Measurements from ENCODE around the gene GRAMD2A. TPM values are rescaled to one million over a fixed set of nuclear protein-coding genes. Genes with fewer than 3 reads are reported as not detected.

The GRAMD2A gene
- total and polyA plus RNA-seq, 5 donors, result 0.14 to 0.71 (median 0.44) TPM; not detected in 1

DNA sequence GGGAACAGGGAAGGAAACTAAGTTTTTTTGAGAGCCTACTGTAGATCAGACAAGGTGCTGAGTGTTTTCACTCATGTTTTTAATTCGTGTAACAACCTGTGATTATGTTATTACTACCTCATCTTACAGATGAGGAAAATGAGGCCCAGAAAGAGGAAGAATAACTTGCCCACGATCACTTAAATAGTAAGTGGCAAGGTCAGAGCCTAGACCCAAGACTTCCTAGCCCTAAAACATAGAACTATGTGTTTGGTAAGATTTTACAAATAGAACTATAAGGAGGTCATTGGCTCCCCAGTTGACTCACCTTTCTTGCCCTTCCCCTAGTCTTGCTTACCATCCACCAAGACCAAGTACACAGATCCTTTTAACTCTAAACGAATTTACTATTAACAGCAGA lies 65.7 kb downstream of the GRAMD2A start:
- intact Hi-C loops (cut with DNase I), result no loop called here
- no peak for DNase-seq
- H3K4me1 ChIP-seq (ENCODE audit: control insufficient read depth, insufficient read depth, low read length), result no peaks in the 10 kb centered on the region
- WGBS, result 75% methylated on average over 3 of the region's 3 CpGs
- no peak overlapping the region for H3K27ac ChIP-seq (ENCODE audit: low read length)
- no peak for ATAC-seq
- H3K27me3 ChIP-seq (ENCODE audit: control insufficient read depth, insufficient read depth), result no peaks in the 10 kb centered on the region
- H3K9me3 ChIP-seq (ENCODE audit: control insufficient read depth, low read length), result no peaks in the 10 kb centered on the region
- no peak overlapping the region for H3K4me3 ChIP-seq (ENCODE audit: low read length)

DNA sequence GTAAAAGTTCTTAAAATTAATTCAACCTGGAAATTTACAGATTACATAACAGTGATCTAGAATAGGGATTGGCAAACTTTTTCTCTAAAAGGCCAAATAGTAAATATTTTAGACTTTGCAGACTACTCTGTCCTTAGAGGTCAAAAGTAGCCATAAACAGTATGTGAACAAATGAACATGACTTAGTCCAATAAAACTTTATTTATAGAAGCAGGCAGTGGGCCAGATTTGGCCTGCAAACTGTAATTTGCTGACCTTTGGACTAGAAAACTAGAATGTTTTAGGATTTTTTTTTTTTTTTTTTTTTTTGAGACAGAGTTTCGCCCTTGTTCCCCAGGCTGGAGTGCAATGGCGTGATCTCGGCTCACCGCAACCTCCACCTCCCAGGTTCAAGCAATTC lies 67.3 kb downstream of the GRAMD2A start:
- ATAC-seq, result no peak

DNA sequence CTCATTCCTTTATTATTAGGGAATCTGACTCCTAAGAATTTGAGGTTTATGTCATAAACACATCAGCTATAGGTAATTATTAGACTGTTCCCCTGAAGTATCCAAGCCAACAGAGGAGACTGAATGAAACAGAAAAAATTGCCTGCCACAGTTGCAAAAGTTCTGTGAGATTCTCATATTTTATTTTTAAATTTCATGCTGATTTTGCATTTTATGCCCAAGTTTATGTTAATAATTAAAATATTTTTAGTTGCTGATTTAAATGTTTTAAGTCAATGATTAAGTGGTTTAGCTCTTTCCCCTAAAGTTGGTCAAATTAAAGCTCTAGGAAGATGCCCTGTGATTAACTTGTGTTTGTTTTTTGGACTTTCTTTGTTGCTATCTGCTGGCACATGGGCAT lies 69.2 kb downstream of the GRAMD2A start:
- Histone ChIP-seq H3K27ac (ENCODE audit: low read length) (no peak overlapping the region), H3K9me3 (ENCODE audit: control insufficient read depth, low read length) (no peaks in the 10 kb centered on the region), H3K4me3 (ENCODE audit: low read length) (no peak overlapping the region), H3K27me3 (ENCODE audit: control insufficient read depth, insufficient read depth) (no peaks in the 10 kb centered on the region), H3K4me1 (ENCODE audit: control insufficient read depth, insufficient read depth, low read length) (no peaks in the 10 kb centered on the region)
- ATAC-seq, result no peak
- intact Hi-C loops (cut with DNase I), result no loop called here
- no peak for DNase-seq

More for the DNA sequence above, 67.3 kb downstream of the GRAMD2A start:
- H3K4me3 ChIP-seq (ENCODE audit: low read length), result no peak overlapping the region
- no peak overlapping the region for H3K27ac ChIP-seq (ENCODE audit: low read length)
- WGBS, result 98% methylated on average over 4 of the region's 4 CpGs
- intact Hi-C loops (cut with DNase I), result no loop called here
- no peaks in the 10 kb centered on the region for H3K9me3 ChIP-seq (ENCODE audit: control insufficient read depth, low read length)
- no peaks in the 10 kb centered on the region for H3K4me1 ChIP-seq (ENCODE audit: control insufficient read depth, insufficient read depth, low read length)
- DNase-seq, result no peak
- no peaks in the 10 kb centered on the region for H3K27me3 ChIP-seq (ENCODE audit: control insufficient read depth, insufficient read depth)

DNA sequence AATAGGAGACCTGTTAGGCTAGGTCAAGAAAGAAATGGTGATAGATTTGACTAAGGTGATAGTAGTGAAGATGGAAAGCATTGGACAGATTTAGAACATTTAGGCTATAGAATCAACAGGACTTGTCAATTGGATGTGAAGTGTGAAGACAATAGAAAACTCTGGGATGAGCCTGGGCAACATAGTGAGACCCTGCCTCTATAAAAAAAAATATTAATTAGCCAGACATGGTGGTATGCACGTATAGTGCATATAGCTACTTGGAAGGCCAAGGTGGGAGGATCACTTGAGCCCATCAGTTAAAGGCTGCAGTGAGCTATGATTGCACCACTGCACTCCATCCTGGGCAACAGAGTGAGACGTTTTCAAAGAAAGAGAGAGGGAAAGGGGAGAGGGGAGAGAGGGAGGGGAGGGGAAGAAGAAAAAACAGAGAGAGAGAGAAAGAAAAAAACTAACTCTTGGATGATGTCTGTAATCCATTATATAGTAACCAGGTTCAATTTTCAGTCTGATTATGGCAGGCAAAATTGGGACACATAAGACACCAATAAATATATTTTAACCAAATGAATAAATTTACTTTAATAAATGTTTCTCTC lies 69.8 kb downstream of the GRAMD2A start:
- Histone ChIP-seq H3K27me3 (ENCODE audit: control insufficient read depth, insufficient read depth) (no peaks in the 10 kb centered on the region), H3K27ac (ENCODE audit: low read length) (no peak overlapping the region), H3K4me3 (ENCODE audit: low read length) (no peak overlapping the region), H3K9me3 (ENCODE audit: control insufficient read depth, low read length) (no peaks in the 10 kb centered on the region), H3K4me1 (ENCODE audit: control insufficient read depth, insufficient read depth, low read length) (no peaks in the 10 kb centered on the region)
- DNase-seq (no peak), ATAC-seq (no peak)
- intact Hi-C loops (cut with DNase I), result no loop called here
- WGBS, result 52% methylated on average over 2 of the region's 2 CpGs

DNA sequence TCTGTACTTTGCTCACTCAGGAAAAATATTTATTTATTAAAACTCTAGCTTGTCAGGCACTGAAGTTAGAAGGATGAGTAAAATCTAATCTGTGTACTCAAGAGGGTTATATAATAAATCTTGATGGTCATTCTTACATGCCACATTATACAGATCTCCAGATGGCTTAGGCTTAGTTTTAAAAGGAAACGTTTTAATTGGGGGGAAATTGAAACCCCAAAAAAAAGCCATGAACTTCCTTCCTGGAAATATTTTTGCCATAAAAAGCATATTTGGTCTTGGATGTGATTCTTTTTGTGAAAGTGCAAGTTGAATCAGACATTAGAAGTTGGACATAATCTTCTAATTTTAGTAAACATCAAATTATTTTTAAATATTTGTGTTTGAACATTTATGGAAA lies 73.4 kb downstream of the GRAMD2A start:
- H3K27me3 ChIP-seq (ENCODE audit: control insufficient read depth, insufficient read depth), result no peaks in the 10 kb centered on the region
- 44% methylated on average over 1 of the region's 1 CpG for WGBS
- ATAC-seq, result no peak

DNA sequence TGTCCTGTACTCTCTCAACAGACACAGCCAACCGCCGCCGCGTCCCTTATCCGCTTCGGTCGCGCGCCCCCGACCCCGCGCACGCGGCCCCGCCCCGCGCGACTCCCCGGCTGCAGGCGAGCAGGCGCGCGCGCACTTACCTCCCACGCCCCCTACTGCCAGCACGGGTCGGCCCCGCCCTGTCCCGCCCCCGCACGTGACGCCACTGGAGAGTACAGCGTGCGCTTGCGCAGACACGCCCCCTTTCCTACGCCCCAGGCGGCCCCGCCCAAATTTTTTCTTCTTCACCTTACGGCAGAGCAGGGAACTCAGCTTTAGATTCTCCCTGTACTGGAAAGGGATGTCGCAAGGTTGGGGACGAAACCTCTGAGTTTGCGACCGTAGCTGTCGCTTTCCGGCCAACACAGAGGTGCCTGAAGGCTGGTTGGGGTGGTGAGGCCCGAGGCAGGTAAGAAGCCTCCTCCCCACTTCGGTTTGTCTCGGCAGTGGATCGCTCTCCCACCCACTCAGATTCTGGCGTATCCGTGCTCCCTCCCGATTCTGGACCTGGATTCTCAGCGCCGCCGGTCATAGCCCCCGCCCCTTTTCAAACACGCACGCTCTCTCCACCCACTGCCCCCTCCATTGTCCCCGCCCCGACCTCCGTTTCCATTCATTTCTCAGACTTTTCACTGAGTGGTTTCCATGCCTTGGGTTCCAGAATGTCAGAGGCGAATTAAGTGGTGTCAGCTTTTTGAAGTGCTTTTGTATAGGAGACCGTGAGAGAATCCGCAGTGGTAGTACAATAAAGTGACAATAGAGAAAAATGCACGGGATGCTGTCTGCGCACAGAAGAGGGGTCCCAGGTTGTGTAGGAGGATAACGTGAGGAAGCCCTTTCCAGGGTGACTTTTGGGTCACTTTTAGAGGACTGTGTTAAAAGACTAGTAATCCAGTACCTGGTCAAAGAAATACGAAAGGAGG lies 79.3 kb downstream of the GRAMD2A start, which contains the start of the genes MYO9A and SENP8:
Gene MYO9A (minus strand): TSS at position 134 of the 962 bp plus-strand sequence. CDS start 71,587 bp downstream, outside the sequence.
Gene SENP8 (plus strand): TSS at position 387 of the 962 bp plus-strand sequence. CDS start 21,221 bp downstream, outside the sequence.
- Histone ChIP-seq H3K27me3 (ENCODE audit: control insufficient read depth, insufficient read depth) (no peaks in the 10 kb centered on the region), H3K9me3 (ENCODE audit: control insufficient read depth, low read length) (no peaks in the 10 kb centered on the region), H3K4me1 (ENCODE audit: control insufficient read depth, insufficient read depth, low read length) (no peaks in the 10 kb centered on the region), H3K27ac (ENCODE audit: low read length) (peak within 1 kb of the TSS; percentile 98), H3K4me3 (ENCODE audit: low read length) (peak within 1 kb of the TSS; percentile 82)
- under 1% methylated on average over 69 of the region's 69 CpGs for WGBS
- DNase-seq, result peak; percentile 97 to 99 (median 99)
- intact Hi-C loops (cut with DNase I), result no loop called here
- ATAC-seq, result peak; percentile 93 to 94

More for the DNA sequence above, 73.4 kb downstream of the GRAMD2A start:
- DNase-seq, result no peak
- no peaks in the 10 kb centered on the region for H3K9me3 ChIP-seq (ENCODE audit: control insufficient read depth, low read length)
- no peak overlapping the region for H3K4me3 ChIP-seq (ENCODE audit: low read length)
- intact Hi-C loops (cut with DNase I), result no loop called here
- no peak overlapping the region for H3K27ac ChIP-seq (ENCODE audit: low read length)
- no peaks in the 10 kb centered on the region for H3K4me1 ChIP-seq (ENCODE audit: control insufficient read depth, insufficient read depth, low read length)

DNA sequence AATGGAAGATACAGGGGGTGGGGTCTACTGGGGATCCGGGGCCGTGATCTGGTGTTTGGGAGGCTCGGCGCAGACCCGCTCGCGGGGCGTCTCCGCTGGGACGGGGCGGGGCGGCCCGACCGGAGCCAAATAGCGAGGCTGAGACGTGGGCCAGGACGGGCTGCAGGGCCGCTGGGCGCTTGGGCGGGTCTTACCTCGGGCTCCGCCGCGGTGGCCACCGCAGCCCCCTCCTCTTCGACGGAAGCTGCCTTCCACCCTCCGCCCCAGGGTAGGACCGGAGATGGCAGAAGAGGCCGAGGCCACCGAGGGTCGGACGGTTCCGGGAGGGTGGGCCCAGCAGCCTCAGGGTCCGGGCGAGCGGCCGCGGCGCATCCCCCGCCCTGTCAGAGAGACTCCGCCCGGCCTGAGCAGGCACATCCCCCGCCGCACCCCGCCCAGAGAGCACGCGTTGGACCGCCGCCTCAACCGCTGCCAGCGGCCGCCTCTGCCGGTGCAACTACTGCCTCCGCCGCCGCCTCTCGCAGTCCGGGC lies 80.0 kb downstream of the GRAMD2A start:
- intact Hi-C loops (cut with DNase I), result no loop called here
- H3K9me3 ChIP-seq (ENCODE audit: control insufficient read depth, low read length), result no peaks in the 10 kb centered on the region
- DNase-seq (peak; percentile 90 to 95 (median 94)), ATAC-seq (peak; percentile 91)
- no peaks in the 10 kb centered on the region for H3K27me3 ChIP-seq (ENCODE audit: control insufficient read depth, insufficient read depth)
- H3K27ac ChIP-seq (ENCODE audit: low read length), result peak overlapping the region; percentile 85
- H3K4me1 ChIP-seq (ENCODE audit: control insufficient read depth, insufficient read depth, low read length), result no peaks in the 10 kb centered on the region
- WGBS, result under 1% methylated on average over 59 of the region's 59 CpGs
- H3K4me3 ChIP-seq (ENCODE audit: low read length), result peak overlapping the region; percentile 82

DNA sequence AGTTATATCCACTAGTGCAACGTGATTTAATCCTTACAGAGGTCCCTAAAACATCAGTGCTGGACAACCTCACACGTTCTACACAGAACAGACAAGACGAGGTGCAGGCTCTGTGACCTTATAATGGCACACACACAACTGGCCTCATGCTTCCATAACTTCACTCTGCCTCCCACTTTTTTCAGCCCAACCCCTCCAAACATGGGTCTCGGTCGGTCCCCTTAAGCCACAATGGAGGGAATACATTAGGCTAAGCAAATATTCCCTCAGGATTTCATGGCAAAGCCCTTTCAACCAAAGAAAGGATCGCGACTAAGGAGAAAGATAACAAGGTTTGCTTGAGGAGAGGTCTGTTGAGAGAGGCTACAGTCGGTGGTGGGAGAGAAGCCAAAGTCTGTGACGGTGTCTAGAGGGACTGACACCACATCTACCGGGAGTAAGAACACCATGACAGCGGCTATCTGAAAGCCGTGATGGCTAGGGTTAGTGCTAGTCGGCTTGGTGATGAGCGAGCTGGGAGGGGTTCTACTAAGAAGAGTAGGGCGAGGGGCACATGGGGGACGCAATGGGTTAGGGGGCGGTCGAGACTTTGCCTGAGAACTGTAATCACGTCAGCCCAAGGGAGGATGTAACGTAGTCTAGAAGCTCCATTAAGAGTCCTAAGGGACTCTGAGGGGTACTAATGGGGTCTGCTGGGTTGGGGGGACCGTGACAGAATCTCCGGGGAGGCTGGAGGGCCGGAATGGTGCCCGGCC lies 80.7 kb downstream of the GRAMD2A start:
- H3K9me3 ChIP-seq (ENCODE audit: control insufficient read depth, low read length), result no peaks in the 10 kb centered on the region
- DNase-seq (peak in 2 of 3 donors; percentile 36 to 66), ATAC-seq (peak; percentile 10 to 31)
- H3K27ac ChIP-seq (ENCODE audit: low read length), result peak overlapping the region; percentile 85
- WGBS, result under 1% methylated on average over 24 of the region's 24 CpGs
- intact Hi-C loops (cut with DNase I), result no loop called here
- H3K27me3 ChIP-seq (ENCODE audit: control insufficient read depth, insufficient read depth), result no peaks in the 10 kb centered on the region
- H3K4me1 ChIP-seq (ENCODE audit: control insufficient read depth, insufficient read depth, low read length), result no peaks in the 10 kb centered on the region
- peak overlapping the region; percentile 82 for H3K4me3 ChIP-seq (ENCODE audit: low read length)

DNA sequence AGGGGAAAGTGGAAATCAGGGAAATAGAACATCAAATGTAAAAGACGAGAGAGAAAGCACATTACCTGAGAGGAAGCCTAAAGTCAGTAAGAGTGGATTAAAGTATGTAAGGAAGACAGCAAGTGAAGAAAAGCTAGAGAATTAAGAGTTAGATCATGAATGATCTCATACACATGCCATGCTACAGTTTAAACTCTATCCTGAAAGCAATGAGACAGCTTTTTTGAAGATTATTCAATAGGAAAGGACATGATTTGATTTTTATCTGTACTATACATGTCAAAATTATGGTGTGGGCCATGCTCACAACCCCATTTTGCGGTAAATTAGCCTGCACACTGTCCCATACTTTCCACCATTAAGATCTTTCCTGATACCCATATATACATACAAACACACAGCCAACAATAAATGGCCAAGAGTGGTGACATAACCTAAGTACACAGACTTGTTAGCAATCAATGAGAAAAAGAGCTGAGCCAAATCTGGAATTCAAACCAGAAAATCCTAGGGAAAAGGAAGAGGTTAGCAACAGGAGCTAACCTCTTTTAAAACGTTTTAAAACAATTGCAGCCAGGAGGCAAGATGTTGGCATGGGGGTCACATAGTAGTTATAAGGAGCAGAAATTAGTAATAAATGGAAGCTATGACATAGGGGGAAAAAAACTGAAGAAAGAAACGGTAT lies 84.1 kb downstream of the GRAMD2A start:
- ATAC-seq (no peak), DNase-seq (no peak)
- Histone ChIP-seq H3K9me3 (ENCODE audit: control insufficient read depth, low read length) (no peaks in the 10 kb centered on the region), H3K27ac (ENCODE audit: low read length) (no peak overlapping the region), H3K4me3 (ENCODE audit: low read length) (no peak overlapping the region), H3K27me3 (ENCODE audit: control insufficient read depth, insufficient read depth) (no peaks in the 10 kb centered on the region), H3K4me1 (ENCODE audit: control insufficient read depth, insufficient read depth, low read length) (no peaks in the 10 kb centered on the region)
- intact Hi-C loops (cut with DNase I), result no loop called here
- 79% methylated on average over 4 of the region's 4 CpGs for WGBS

DNA sequence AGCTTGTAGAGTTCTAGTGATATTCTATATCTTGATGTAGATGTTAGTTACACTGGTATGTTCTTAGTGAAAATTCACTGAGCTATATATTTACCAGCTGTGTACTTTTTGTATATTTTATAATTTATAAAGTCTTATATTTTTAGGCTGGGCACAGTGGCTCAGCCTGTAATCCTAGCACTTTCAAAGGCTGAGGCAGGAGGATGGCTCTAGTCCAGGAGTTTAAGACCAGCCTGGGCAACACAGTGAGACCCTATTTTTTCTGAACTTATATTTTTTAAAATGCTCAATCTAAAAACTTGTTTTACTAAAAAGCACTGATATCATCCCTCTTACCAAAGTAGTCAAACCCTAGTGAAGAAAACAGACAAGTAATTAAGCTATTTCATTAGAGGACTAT lies 84.8 kb downstream of the GRAMD2A start:
- DNase-seq, result no peak
- ATAC-seq, result no peak
- no peaks in the 10 kb centered on the region for H3K9me3 ChIP-seq (ENCODE audit: control insufficient read depth, low read length)
- no peak overlapping the region for H3K4me3 ChIP-seq (ENCODE audit: low read length)
- H3K27ac ChIP-seq (ENCODE audit: low read length), result no peak overlapping the region
- intact Hi-C loops (cut with DNase I), result no loop called here
- no peaks in the 10 kb centered on the region for H3K27me3 ChIP-seq (ENCODE audit: control insufficient read depth, insufficient read depth)
- H3K4me1 ChIP-seq (ENCODE audit: control insufficient read depth, insufficient read depth, low read length), result no peaks in the 10 kb centered on the region
